Measurements from ENCODE around the gene SLC35G3. TPM values are rescaled to one million over a fixed set of nuclear protein-coding genes. Genes with fewer than 3 reads are reported as not detected.

Gene SLC35G3
- total RNA-seq, 1 experiment from 2014 or later, result not detected

DNA sequence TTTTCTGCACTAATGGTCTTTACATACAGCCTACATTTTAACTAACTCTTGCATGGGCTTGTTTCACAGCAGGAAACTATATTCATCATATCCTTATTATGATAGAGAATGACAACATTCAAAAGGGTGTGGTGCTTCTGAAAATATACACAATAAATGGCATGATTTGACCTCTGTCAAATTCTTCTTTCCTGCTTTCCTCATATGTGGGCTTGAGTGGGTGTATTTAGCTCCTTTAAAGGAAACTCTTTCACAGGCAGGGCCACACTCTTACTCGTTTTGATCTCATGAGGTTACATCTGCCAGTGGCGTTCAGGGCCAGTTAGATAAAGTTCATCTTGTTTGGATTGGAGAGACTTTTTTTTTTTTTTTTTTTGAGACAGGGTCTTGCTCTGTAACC lies 6.1 kb downstream of the SLC35G3 start:
- no peaks in the 10 kb centered on the region for H3K4me1 Mint-ChIP-seq
- Histone ChIP-seq H3K9me3 (ENCODE audit: control insufficient read depth, low read depth, low read length) (no peaks in the 10 kb centered on the region), H3K23ac (ENCODE audit: insufficient read length, low read depth, low read length) (no peak overlapping the region), H4K91ac (ENCODE audit: insufficient read length, low read depth, low read length) (no peak overlapping the region), H2BK5ac (ENCODE audit: insufficient read length, low read length) (no peak overlapping the region), H3K4ac (ENCODE audit: low read depth, low read length) (no peak overlapping the region), H3K23me2 (ENCODE audit: insufficient read length, low read depth, low read length, poor library complexity, severe bottlenecking) (no peaks in the 10 kb centered on the region), H3K27ac (ENCODE audit: insufficient read length, low read depth, low read length) (no peak overlapping the region), H2AFZ (ENCODE audit: low read length) (no peak overlapping the region), H3K27me3 (ENCODE audit: insufficient read depth, low read length) (no peaks in the 10 kb centered on the region), H2BK20ac (ENCODE audit: low read depth, low read length, poor library complexity, severe bottlenecking) (no peak overlapping the region), H3K4me1 (ENCODE audit: insufficient read depth, low read length) (no peaks in the 10 kb centered on the region), H2BK15ac (ENCODE audit: low read depth, low read length) (no peak overlapping the region), H4K20me1 (ENCODE audit: control insufficient read depth, insufficient read depth, insufficient read length) (no peaks in the 10 kb centered on the region), H2AK5ac (ENCODE audit: insufficient read length, low read length) (no peak overlapping the region), H3K56ac (ENCODE audit: insufficient read length, low read depth, low read length) (no peak overlapping the region), H2BK120ac (ENCODE audit: low read depth, low read length, poor library complexity, severe bottlenecking) (no peak overlapping the region), H2BK12ac (ENCODE audit: insufficient read length, low read depth, low read length) (no peak overlapping the region), H3K14ac (ENCODE audit: insufficient read depth, low read length) (no peak overlapping the region), H3K79me2 (ENCODE audit: insufficient read depth, low read length) (no peaks in the 10 kb centered on the region), H3K4me2 (ENCODE audit: insufficient read depth, insufficient read length, low read length) (no peak overlapping the region), H3K79me1 (ENCODE audit: insufficient read depth, low read depth, low read length, poor library complexity, severe bottlenecking) (no peaks in the 10 kb centered on the region), H3T11ph (ENCODE audit: low read length) (no peak overlapping the region), H3K9ac (ENCODE audit: extremely low read depth, insufficient read length, low read length) (no peak overlapping the region), H3K18ac (ENCODE audit: insufficient read length, low read depth, low read length) (no peak overlapping the region), H4K5ac (ENCODE audit: insufficient read length, low read depth, low read length) (no peak overlapping the region), H4K8ac (replicated peaks; ENCODE audit: insufficient read length, low read depth, low read length) (no peak overlapping the region)
- no peak for DNase-seq
- WGBS (ENCODE audit: extremely low coverage, insufficient read length, low lambda C conversion rate), result no CpG with 5 or more reads among the region's 2 CpGs
- no peaks in the 10 kb centered on the region; a peak in 1 of 7 replicates for H3K36me3 Mint-ChIP-seq (ENCODE audit: insufficient read depth in 1 of 3, low read depth in 3 of 3)
- peaks cover 1 to 5% of the 10 kb centered on the region in 2 experiments; a peak in 2 of 5 replicates for H3K9me3 Mint-ChIP-seq
- no peak overlapping the region for H3K4me3 Mint-ChIP-seq
- peaks cover 10% of the 10 kb centered on the region for H3K27me3 Mint-ChIP-seq (ENCODE audit: low read depth)
- H3K27ac Mint-ChIP-seq, result no peak overlapping the region; a peak in 1 of 7 replicates
- TF ChIP-seq CTCF (conservative IDR thresholded peaks at IDR 0.05), result no peak

Measured in H9 (cell line).